HFFc6 (cell line): ENCODE data around the gene LAMTOR5. TPM values are rescaled to one million over a fixed set of nuclear protein-coding genes. Genes with fewer than 3 reads are reported as not detected.

Source experiments
- DNase-seq: peaks from one replicate; pipeline ENCODE4 v3.0.0-alpha.2; 2018
- H3K27ac Mint-ChIP-seq: 2 replicates; pipeline ENCODE4 v1.8.0; 2020; ENCODE audit warnings: mild to moderate bottlenecking, mixed read lengths
- H3K27me3 Mint-ChIP-seq: 2 replicates; pipeline ENCODE4 v1.8.0; 2021; ENCODE audit warnings: mild to moderate bottlenecking, moderate library complexity, mixed read lengths; ENCODE audit not compliant: insufficient read depth
- H3K36me3 Mint-ChIP-seq: 2 replicates; pipeline ENCODE4 v1.8.0; 2021; ENCODE audit warnings: low read depth, mixed read lengths
- H3K4me1 Mint-ChIP-seq: 2 replicates; pipeline ENCODE4 v1.8.0; 2020; ENCODE audit warnings: low read depth, mixed read lengths
- H3K4me3 Mint-ChIP-seq: 2 replicates; pipeline ENCODE4 v1.8.0; 2020; ENCODE audit warnings: mild to moderate bottlenecking, moderate library complexity, mixed read lengths
- H3K9me3 Mint-ChIP-seq: 2 replicates; pipeline ENCODE4 v1.8.0; 2020; ENCODE audit warnings: mild to moderate bottlenecking, mixed read lengths
- CTCF ChIP-seq: fragments of 200-600 bp; sonication (generic); IDR thresholded peaks from 2 replicates; pipeline ENCODE4 v1.5.0; 2021; ENCODE audit warnings: antibody characterized with exemption, mild to moderate bottlenecking
- total RNA-seq, 6 experiments: library from RNA; stranded (reverse); fragmentation: NEBNext Ultra II Directional; extraction: Animal tissue kit (Norgen Biotek cat#: 25700); gene quantifications; 2 replicates in 1 of 6; 3 replicates in 5 of 6; pipeline ENCODE4 v1.2.3, GENCODE V29; 2021

The LAMTOR5 gene
- total RNA-seq, 6 experiments from 2014 or later = 166 to 181 (median 172) TPM

- H3K36me3 Mint-ChIP-seq = peaks cover 25% of the 10 kb centered on the region
- H3K9me3 Mint-ChIP-seq = no peaks in the 10 kb centered on the region
- H3K4me3 Mint-ChIP-seq = no peak overlapping the region
- no peak overlapping the region for H3K27ac Mint-ChIP-seq
- H3K27me3 Mint-ChIP-seq = no peaks in the 10 kb centered on the region
- DNase-seq = no peak
- H3K4me1 Mint-ChIP-seq = peaks cover 4% of the 10 kb centered on the region; the same call in 1 of the 2 replicates
- no peak for TF ChIP-seq CTCF
Observed at GRCh38 chr1:110361856-110362255, 45.6 kb downstream of the LAMTOR5 start.

DNA sequence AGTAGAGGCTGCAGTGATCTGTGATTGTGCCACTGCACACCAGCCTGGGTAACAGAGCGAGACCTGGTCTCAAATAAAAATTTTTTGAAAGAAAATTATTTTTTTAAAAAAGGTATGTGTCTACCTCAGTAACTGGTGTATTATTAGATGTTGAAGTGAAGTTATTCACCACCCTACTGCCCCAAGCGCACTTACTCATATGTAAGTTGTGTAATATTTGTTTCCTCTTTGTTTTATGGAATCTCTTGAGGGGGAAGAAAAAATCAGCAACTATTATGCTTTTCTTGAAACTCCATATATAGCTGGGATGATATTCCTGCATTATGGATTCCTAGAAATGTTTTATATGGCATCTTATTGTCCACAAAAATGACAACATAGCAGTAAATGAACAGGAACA, 47.1 kb downstream of the LAMTOR5 start:
- Mint-ChIP-seq H3K9me3 (no peaks in the 10 kb centered on the region), H3K27ac (no peak overlapping the region), H3K4me1 (peaks cover 16% of the 10 kb centered on the region), H3K27me3 (no peaks in the 10 kb centered on the region), H3K36me3 (peaks cover 32% of the 10 kb centered on the region), H3K4me3 (no peak overlapping the region)
- DNase-seq = no peak
- no peak for TF ChIP-seq CTCF

- peaks cover 16% of the 10 kb centered on the region for H3K4me1 Mint-ChIP-seq
- H3K27me3 Mint-ChIP-seq = no peaks in the 10 kb centered on the region
- H3K9me3 Mint-ChIP-seq = no peaks in the 10 kb centered on the region
- no peak for DNase-seq
- H3K4me3 Mint-ChIP-seq = no peak overlapping the region
- no peak for TF ChIP-seq CTCF
- H3K36me3 Mint-ChIP-seq = peaks cover 14% of the 10 kb centered on the region
- H3K27ac Mint-ChIP-seq = peak overlapping the region; percentile 21; the same call in 1 of the 2 replicates
Observed at GRCh38 chr1:110356379-110356778, 51.1 kb downstream of the LAMTOR5 start.

- H3K27ac Mint-ChIP-seq = 0 out of 2 replicates have a peak overlapping the region, but pooled peaks have one; percentile 1
- peaks cover 10% of the 10 kb centered on the region for H3K36me3 Mint-ChIP-seq
- TF ChIP-seq CTCF = no peak
- H3K4me1 Mint-ChIP-seq = peaks cover 20% of the 10 kb centered on the region
- no peak overlapping the region for H3K4me3 Mint-ChIP-seq
- no peaks in the 10 kb centered on the region for H3K9me3 Mint-ChIP-seq
- DNase-seq = no peak
- H3K27me3 Mint-ChIP-seq = no peaks in the 10 kb centered on the region
Observed at GRCh38 chr1:110355321-110355720, 52.2 kb downstream of the LAMTOR5 start.

Other genes starting within 250 kb of the LAMTOR5 start
- 10 to 100 TPM in 4 of 6 experiments, 1 to 10 TPM in 2; 8.8 to 22.6 (median 11.2) TPM for gene KCNC4, start 197.4 kb downstream of the LAMTOR5 start, total RNA-seq
- gene RBM15, start 68.3 kb downstream of the LAMTOR5 start, total RNA-seq = 10 to 100 TPM; 16.1 to 18.2 (median 17.3) TPM
- gene SLC16A4, start 16.7 kb downstream of the LAMTOR5 start, total RNA-seq = 10 to 100 TPM; 14.7 to 25.2 (median 21.5) TPM
- gene PROK1, start 43.5 kb upstream of the LAMTOR5 start, total RNA-seq = not detected
- not detected for gene KCNA10, start 111.5 kb upstream of the LAMTOR5 start, total RNA-seq
- gene KCNA2, start 198.7 kb upstream of the LAMTOR5 start, total RNA-seq = not detected